ENCODE measurements around the gene MAJIN.
"Not testable (repeated sequence)": the region's sequence is repeated elsewhere in the genome, so short reads cannot be mapped to it uniquely, and the experiment has no call there.

Gene MAJIN

GRCh38 chr11:64996327-64996709, 24.4 kb upstream of the MAJIN start:
- in situ Hi-C loops (cut with HindIII; ENCODE audit: low sequenced_read_pairs): no loop called here
- DNase-seq (ENCODE audit: low read depth): no peak
- H3K4me3 ChIP-seq (ENCODE audit: low read depth, low read length): no peak overlapping the region

DNA sequence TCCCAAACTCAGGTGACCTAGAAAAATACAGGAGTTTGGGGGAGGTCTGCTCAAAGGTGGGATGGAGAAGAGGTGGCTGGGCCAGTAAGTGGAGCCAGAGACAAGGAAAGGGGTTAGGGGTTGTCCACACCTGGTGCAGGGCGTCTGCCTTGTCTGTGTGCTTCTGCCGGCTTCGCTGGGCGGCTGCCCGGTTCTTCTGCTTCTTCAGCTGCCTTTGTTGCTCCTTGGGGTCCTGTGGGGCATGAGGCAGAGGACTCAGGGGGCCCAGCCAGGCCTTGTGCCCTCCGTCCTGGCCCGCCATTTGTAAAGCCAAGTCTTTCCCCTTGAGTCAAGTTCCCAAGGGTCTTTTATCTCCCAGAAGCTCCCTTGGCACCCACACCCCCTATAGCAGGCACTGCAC, 22.4 kb upstream of the MAJIN start:
- in situ Hi-C loops (cut with HindIII; ENCODE audit: low sequenced_read_pairs): no loop called here
- TF ChIP-seq, protein P1, sequence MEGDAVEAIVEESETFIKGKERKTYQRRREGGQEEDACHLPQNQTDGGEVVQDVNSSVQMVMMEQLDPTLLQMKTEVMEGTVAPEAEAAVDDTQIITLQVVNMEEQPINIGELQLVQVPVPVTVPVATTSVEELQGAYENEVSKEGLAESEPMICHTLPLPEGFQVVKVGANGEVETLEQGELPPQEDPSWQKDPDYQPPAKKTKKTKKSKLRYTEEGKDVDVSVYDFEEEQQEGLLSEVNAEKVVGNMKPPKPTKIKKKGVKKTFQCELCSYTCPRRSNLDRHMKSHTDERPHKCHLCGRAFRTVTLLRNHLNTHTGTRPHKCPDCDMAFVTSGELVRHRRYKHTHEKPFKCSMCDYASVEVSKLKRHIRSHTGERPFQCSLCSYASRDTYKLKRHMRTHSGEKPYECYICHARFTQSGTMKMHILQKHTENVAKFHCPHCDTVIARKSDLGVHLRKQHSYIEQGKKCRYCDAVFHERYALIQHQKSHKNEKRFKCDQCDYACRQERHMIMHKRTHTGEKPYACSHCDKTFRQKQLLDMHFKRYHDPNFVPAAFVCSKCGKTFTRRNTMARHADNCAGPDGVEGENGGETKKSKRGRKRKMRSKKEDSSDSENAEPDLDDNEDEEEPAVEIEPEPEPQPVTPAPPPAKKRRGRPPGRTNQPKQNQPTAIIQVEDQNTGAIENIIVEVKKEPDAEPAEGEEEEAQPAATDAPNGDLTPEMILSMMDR (IDR thresholded peaks at IDR 0.05; ENCODE audit: low read depth, low read length, missing control alignments): no peak
- H3K4me3 ChIP-seq (ENCODE audit: low read depth, low read length): no peak overlapping the region
- DNase-seq (ENCODE audit: low read depth): no peak

More at GRCh38 chr11:64996327-64996709, 24.4 kb upstream of the MAJIN start:
- TF ChIP-seq, protein P1 (IDR thresholded peaks at IDR 0.05; ENCODE audit: low read depth, low read length, missing control alignments): no peak

DNA sequence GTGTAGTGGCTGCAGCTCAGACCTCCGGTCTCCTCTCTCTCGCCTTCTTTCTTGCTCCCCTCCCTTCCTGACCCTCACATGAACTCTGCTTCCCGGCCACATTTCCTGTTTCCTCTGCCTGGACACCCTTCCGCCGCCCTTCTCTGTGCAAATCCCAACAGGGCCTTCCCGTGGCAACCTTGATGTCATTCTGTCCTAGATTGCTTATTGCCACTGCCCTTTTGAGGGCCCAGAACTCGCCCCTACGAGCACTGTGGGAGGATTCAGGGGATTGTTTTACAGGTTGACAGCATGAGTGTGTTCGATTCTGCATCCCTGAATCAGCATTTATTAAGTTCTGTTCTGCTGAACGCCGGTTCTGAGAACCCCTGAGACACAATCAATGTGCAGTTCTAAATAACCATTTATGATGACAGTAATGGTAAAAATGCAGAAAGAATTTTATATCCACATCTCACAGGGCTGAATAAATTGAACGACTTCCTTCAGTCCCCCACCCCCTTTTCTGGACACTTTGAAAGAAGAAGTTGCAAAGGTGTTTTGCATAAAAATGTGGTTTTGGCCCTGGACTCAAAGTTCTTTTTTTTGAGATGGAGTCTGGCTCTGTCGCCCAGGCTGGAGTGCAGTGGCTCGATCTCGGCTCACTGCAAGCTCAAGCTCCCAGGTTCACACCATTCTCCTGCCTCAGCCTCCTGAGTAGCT, 18.5 kb upstream of the MAJIN start:
- in situ Hi-C loops (cut with HindIII; ENCODE audit: low sequenced_read_pairs): no loop called here
- TF ChIP-seq, protein P1 (IDR thresholded peaks at IDR 0.05; ENCODE audit: low read depth, low read length, missing control alignments): no peak
- H3K4me3 ChIP-seq (ENCODE audit: low read depth, low read length): no peak overlapping the region
- DNase-seq (ENCODE audit: low read depth): no peak

- in situ Hi-C loops (cut with HindIII; ENCODE audit: low sequenced_read_pairs): no loop called here
- DNase-seq (ENCODE audit: low read depth): no peak
- no peak overlapping the region for H3K4me3 ChIP-seq (ENCODE audit: low read depth, low read length)
- TF ChIP-seq, protein P1 (IDR thresholded peaks at IDR 0.05; ENCODE audit: low read depth, low read length, missing control alignments): no peak
Measured at GRCh38 chr11:64989416-64989815, 17.5 kb upstream of the MAJIN start.

- DNase-seq (ENCODE audit: low read depth): no peak
- H3K4me3 ChIP-seq (ENCODE audit: low read depth, low read length): no peak overlapping the region
- in situ Hi-C loops (cut with HindIII; ENCODE audit: low sequenced_read_pairs): no loop called here
- TF ChIP-seq, protein P1 (IDR thresholded peaks at IDR 0.05; ENCODE audit: low read depth, low read length, missing control alignments): no peak
Measured at GRCh38 chr11:64987998-64988854, 16.3 kb upstream of the MAJIN start.

GRCh38 chr11:64983339-64983738, 11.4 kb upstream of the MAJIN start:
- H3K4me3 ChIP-seq (ENCODE audit: low read depth, low read length); in situ Hi-C loops (cut with HindIII; ENCODE audit: low sequenced_read_pairs); DNase-seq (ENCODE audit: low read depth): not testable (repeated sequence)

- in situ Hi-C loops (cut with HindIII; ENCODE audit: low sequenced_read_pairs): no loop called here
- H3K4me3 ChIP-seq (ENCODE audit: low read depth, low read length): no peak overlapping the region
- DNase-seq (ENCODE audit: low read depth): no peak
- TF ChIP-seq, protein P1 (IDR thresholded peaks at IDR 0.05; ENCODE audit: low read depth, low read length, missing control alignments): no peak
Measured at GRCh38 chr11:64976651-64977050, 4.7 kb upstream of the MAJIN start.

Measured in astrocyte of the cerebellum (primary cell).